BLaER1 treated with 17β-estradiol and CSF1 and Interleukin-3, amounts not matched to agents 10 nM and 100 nM (cell line): ENCODE results near the gene MTG2.

Experiments used
- H3K27ac ChIP-seq, 11 experiments: shearing (Covaris generic); formaldehyde crosslinking; 2 replicates each; pipeline ENCODE4 v1.8.1; 2022
- H3K27me3 ChIP-seq, 11 experiments: shearing (Covaris generic); formaldehyde crosslinking; 2 replicates each; pipeline ENCODE4 v1.8.1; 2022
- H3K36me3 ChIP-seq, 11 experiments: shearing (Covaris generic); formaldehyde crosslinking; 2 replicates each; pipeline ENCODE4 v1.8.1; 2022
- H3K4me1 ChIP-seq, 10 experiments: shearing (Covaris generic); formaldehyde crosslinking; 2 replicates each; pipeline ENCODE4 v1.8.1; 2022
- H3K4me2 ChIP-seq, 11 experiments: shearing (Covaris generic); formaldehyde crosslinking; 2 replicates each; pipeline ENCODE4 v1.8.1; 2022
- H3K4me3 ChIP-seq, 10 experiments: shearing (Covaris generic); formaldehyde crosslinking; 2 replicates each; pipeline ENCODE4 v1.8.1; 2022
- H3K9ac ChIP-seq, 11 experiments: shearing (Covaris generic); formaldehyde crosslinking; 2 replicates each; pipeline ENCODE4 v1.8.1; 2022
- H3K9me3 ChIP-seq, 11 experiments: shearing (Covaris generic); formaldehyde crosslinking; replicated peaks in 1 of 11; 2 replicates each; pipeline ENCODE4 v1.8.1; 2022
- H4K20me1 ChIP-seq, 11 experiments: shearing (Covaris generic); formaldehyde crosslinking; 2 replicates each; pipeline ENCODE4 v1.8.1; 2022
- Cebpa-rat ChIP-seq, 11 experiments: shearing (Covaris generic); IDR thresholded peaks; 2 replicates each; pipeline ENCODE4 v1.8.1; 2022

The MTG2 gene

DNA sequence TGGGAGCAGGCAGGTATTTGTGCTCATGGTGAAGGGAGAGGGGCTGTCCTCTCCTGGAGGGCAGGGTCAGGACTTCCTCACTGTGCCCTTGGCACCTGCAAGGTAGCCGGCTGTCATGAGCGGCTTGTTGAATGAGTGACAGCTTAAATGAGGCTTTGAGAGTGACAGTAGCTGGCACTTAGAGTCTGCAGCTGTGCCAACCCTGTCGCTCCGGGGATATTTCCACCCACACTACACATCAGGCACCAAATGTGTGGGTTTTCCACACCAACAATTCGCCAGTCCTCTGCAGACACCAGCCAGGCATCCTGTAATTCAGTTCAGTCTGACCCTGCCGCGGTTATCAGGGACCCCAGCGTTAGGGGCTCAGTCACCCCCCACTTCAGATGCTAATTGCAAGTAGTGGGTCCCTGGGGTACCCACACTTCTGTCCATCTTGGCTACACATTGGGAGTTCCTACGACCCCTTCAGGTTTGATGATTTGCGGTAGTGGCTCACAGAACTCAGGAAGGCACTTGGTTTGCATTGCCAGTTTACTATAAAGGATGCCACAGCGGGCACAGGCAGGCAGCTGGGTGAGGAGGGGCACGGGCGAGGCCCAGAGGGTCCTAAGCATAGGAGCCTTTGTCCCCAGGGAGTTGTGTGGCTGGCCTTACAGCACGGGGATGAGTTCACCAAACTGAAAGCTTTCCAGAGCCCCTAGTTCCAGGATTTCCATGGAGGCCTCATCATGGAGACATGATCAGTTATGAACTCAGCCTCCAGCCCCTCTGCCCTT, 9.1 kb downstream of the MTG2 start:
- Histone ChIP-seq H3K4me2 (peak overlapping the region in 10 of 11 experiments; percentile 7 to 82 (median 72); a peak in 19 of 22 replicates), H3K27ac (peak overlapping the region in 3 of 11 experiments; percentile 7 to 41 (median 14); a peak in 3 of 22 replicates), H3K27me3 (no peaks in the 10 kb centered on the region), H3K4me1 (peaks cover 25 to 77% (median 66%) of the 10 kb centered on the region in 10 experiments), H3K36me3 (peaks cover 17 to 60% (median 40%) of the 10 kb centered on the region in 11 experiments; a peak in 21 of 22 replicates), H3K4me3 (no peak overlapping the region), H4K20me1 (peaks cover 41 to 95% (median 86%) of the 10 kb centered on the region in 11 experiments), H3K9ac (peak overlapping the region in 9 of 11 experiments; percentile 6 to 32 (median 12); a peak in 13 of 22 replicates), H3K9me3 (no peaks in the 10 kb centered on the region)
- TF ChIP-seq Cebpa-rat (IDR thresholded peaks at IDR 0.05) = no peak

- Histone ChIP-seq H3K4me2 (peak overlapping the region in 9 of 11 experiments; percentile 43 to 82 (median 72); a peak in 17 of 22 replicates), H4K20me1 (peaks cover 41 to 89% (median 79%) of the 10 kb centered on the region in 11 experiments), H3K9me3 (no peaks in the 10 kb centered on the region), H3K4me3 (no peak overlapping the region), H3K27ac (peak overlapping the region in 3 of 11 experiments; percentile 7 to 41 (median 14); a peak in 2 of 22 replicates), H3K9ac (peak overlapping the region in 9 of 11 experiments; percentile 1 to 24 (median 11); a peak in 10 of 22 replicates), H3K27me3 (no peaks in the 10 kb centered on the region), H3K4me1 (peaks cover 19 to 77% (median 67%) of the 10 kb centered on the region in 10 experiments), H3K36me3 (peaks cover 19 to 66% (median 47%) of the 10 kb centered on the region in 11 experiments)
- TF ChIP-seq Cebpa-rat (IDR thresholded peaks at IDR 0.05) = no peak
These were observed 9.8 kb downstream of the MTG2 start for GRCh38 chr20:62192635-62193034.

DNA sequence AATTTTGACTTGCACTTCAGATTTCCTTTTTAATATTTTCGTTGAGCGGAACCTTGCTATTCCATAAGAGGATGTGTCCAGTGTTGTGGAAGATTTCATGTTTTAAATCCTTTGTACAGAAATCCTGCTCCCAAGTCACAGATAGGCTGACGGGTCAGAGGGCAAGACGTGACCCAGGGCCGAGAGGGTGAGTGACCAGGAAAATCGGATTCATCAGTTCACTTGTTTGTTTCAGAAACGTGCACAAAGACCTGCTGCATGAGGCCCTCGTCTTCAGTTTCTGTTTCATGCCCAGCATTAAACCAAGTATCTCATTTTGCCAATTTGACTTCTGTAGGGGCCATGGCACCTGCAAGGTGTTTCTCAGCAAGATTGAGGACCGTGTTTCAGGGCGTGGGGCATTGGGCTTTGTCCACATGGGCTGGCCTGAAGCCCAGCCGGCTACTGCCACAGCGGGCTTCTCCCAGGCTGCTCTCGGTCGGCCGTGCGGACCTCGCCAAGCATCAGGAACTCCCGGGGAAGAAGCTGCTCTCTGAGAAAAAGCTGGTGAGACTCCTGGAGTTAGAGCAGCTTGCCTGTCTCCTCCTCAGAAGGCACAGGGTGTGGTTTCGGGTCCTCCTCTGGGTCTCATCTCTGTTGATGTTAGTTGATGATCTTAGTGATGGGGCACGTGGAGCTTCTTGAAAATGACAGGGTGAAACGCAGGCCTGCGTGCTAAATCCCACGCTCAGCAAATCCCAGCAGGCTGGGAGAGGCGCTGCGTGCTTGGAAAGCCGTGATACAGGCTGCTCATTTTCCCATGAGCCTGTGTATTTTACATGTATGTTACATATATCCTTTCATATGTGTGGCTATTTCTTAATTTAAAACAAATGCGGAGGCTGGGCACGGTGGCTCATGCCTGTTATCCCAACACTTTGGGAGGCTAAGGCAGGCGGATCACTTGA, 10.5 kb downstream of the MTG2 start:
- no peak overlapping the region for H3K4me3 ChIP-seq
- peak overlapping the region in 1 of 11 experiments; percentile 8; a peak in 1 of 22 replicates for H3K27ac ChIP-seq
- peaks cover 14 to 80% (median 68%) of the 10 kb centered on the region in 10 experiments for H3K4me1 ChIP-seq
- H3K9me3 ChIP-seq = no peaks in the 10 kb centered on the region
- H3K4me2 ChIP-seq = peak overlapping the region in 6 of 11 experiments; percentile 71 to 82 (median 74); a peak in 9 of 22 replicates
- peak overlapping the region in 3 of 11 experiments; percentile 2 to 18 (median 15); a peak in 4 of 22 replicates for H3K9ac ChIP-seq
- H3K27me3 ChIP-seq = no peaks in the 10 kb centered on the region
- peaks cover 41 to 84% (median 72%) of the 10 kb centered on the region in 11 experiments for H4K20me1 ChIP-seq
- H3K36me3 ChIP-seq = peaks cover 26 to 73% (median 54%) of the 10 kb centered on the region in 11 experiments
- TF ChIP-seq Cebpa-rat (IDR thresholded peaks at IDR 0.05) = no peak

DNA sequence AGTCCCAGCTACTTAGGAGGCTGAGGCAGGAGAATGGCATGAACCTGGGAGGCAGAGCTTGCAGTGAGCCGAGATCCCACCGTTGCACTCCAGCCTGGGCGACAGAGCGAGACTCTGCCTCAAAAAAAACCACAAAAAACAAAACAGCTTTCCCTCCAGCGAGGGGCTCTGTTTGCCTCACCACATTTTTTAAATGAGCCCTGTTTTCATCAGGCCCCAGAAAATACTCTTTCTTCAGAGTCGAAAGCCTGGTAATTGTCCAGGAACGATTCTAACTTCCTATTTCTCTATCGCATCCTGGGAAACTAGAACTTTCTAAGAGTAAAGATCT, 12.2 kb downstream of the MTG2 start:
- Histone ChIP-seq H4K20me1 (peaks cover 37 to 74% (median 62%) of the 10 kb centered on the region in 11 experiments), H3K27me3 (no peaks in the 10 kb centered on the region), H3K36me3 (peaks cover 29 to 76% (median 52%) of the 10 kb centered on the region in 11 experiments), H3K4me3 (no peak overlapping the region), H3K4me1 (peaks cover 14 to 92% (median 72%) of the 10 kb centered on the region in 10 experiments), H3K9ac (peak overlapping the region in 9 of 11 experiments; percentile 6 to 58 (median 33); a peak in 12 of 22 replicates), H3K4me2 (peak overlapping the region; percentile 66 to 92 (median 78)), H3K27ac (peak overlapping the region in 5 of 11 experiments; percentile 23 to 52 (median 33); a peak in 7 of 22 replicates), H3K9me3 (no peaks in the 10 kb centered on the region)
- no peak for TF ChIP-seq Cebpa-rat (IDR thresholded peaks at IDR 0.05)

DNA sequence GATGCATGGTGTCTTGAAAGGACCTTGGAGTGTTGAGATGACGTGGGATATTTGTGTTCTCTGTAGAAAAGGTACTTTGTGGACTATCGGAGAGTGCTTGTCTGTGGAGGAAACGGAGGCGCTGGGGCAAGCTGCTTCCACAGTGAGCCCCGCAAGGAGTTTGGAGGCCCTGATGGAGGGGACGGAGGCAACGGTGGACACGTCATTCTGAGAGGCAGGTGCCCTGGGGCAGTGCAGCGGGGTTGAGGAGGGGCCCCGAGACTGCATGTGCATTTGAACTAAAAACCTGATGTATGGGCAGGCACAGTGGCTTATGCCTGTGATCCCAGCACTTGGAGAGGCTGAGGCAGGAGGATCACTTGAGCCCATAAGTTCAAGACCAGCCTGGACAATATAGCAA, 12.9 kb downstream of the MTG2 start:
- Histone ChIP-seq H3K27me3 (no peaks in the 10 kb centered on the region), H4K20me1 (peaks cover 35 to 73% (median 55%) of the 10 kb centered on the region in 11 experiments), H3K9me3 (no peaks in the 10 kb centered on the region), H3K36me3 (peaks cover 30 to 76% (median 52%) of the 10 kb centered on the region in 11 experiments), H3K27ac (peak overlapping the region in 4 of 11 experiments; percentile 2 to 52 (median 38); a peak in 4 of 22 replicates), H3K4me3 (no peak overlapping the region), H3K9ac (peak overlapping the region in 2 of 11 experiments; percentile 22 to 28; a peak in 2 of 22 replicates), H3K4me2 (peak overlapping the region in 8 of 11 experiments; percentile 67 to 92 (median 80); a peak in 16 of 22 replicates), H3K4me1 (peaks cover 21 to 95% (median 75%) of the 10 kb centered on the region in 10 experiments)
- TF ChIP-seq Cebpa-rat (IDR thresholded peaks at IDR 0.05) = no peak

- Histone ChIP-seq H3K4me2 (peak overlapping the region in 7 of 11 experiments; percentile 67 to 92 (median 81); a peak in 11 of 22 replicates), H3K4me1 (peaks cover 26 to 95% (median 75%) of the 10 kb centered on the region in 10 experiments), H3K9ac (no peak overlapping the region), H4K20me1 (peaks cover 35 to 73% (median 53%) of the 10 kb centered on the region in 11 experiments; a peak in 20 of 22 replicates), H3K27me3 (no peaks in the 10 kb centered on the region), H3K9me3 (no peaks in the 10 kb centered on the region), H3K4me3 (no peak overlapping the region), H3K36me3 (peaks cover 32 to 75% (median 54%) of the 10 kb centered on the region in 11 experiments), H3K27ac (no peak overlapping the region)
- TF ChIP-seq Cebpa-rat (IDR thresholded peaks at IDR 0.05) = no peak
These were observed 13.5 kb downstream of the MTG2 start for GRCh38 chr20:62196286-62196685.

- H4K20me1 ChIP-seq = peaks cover 33 to 73% (median 53%) of the 10 kb centered on the region in 11 experiments; a peak in 21 of 22 replicates
- no peaks in the 10 kb centered on the region for H3K27me3 ChIP-seq
- peak overlapping the region in 5 of 11 experiments; percentile 11 to 81 (median 42); a peak in 8 of 22 replicates for H3K4me2 ChIP-seq
- 0 out of 22 replicates have a peak overlapping the region, but pooled peaks of 1 of the 11 experiments have one; percentile 40 for H3K27ac ChIP-seq
- H3K9me3 ChIP-seq = no peaks in the 10 kb centered on the region
- peaks cover 32 to 71% (median 54%) of the 10 kb centered on the region in 11 experiments for H3K36me3 ChIP-seq
- H3K4me3 ChIP-seq = no peak overlapping the region
- no peak for TF ChIP-seq Cebpa-rat (IDR thresholded peaks at IDR 0.05)
- H3K4me1 ChIP-seq = peaks cover 36 to 95% (median 75%) of the 10 kb centered on the region in 10 experiments
- H3K9ac ChIP-seq = peak overlapping the region in 1 of 11 experiments; percentile 38; a peak in 2 of 22 replicates
These were observed 14.5 kb downstream of the MTG2 start for GRCh38 chr20:62197311-62197710.

DNA sequence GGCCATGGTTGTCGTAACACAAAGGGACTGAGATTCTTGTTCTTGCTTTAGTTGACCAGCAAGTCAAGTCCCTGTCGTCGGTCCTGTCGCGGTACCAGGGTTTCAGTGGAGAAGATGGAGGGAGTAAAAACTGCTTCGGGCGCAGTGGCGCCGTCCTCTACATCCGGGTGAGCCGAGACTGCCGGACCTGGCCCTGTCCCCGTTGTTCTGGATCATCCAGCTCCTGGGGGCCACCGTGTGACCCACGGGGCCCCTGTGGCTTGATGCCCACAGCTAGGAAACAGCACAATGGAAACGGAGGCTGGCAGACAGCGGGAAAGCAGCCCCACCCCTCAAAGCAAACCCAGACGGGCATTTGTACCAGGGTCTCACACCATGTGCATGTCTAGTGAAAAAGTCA, 15.0 kb downstream of the MTG2 start:
- Histone ChIP-seq H3K27ac (peak overlapping the region in 1 of 11 experiments; percentile 40; a peak in 1 of 22 replicates), H4K20me1 (peaks cover 31 to 73% (median 51%) of the 10 kb centered on the region in 11 experiments; a peak in 21 of 22 replicates), H3K9ac (no peak overlapping the region), H3K27me3 (no peaks in the 10 kb centered on the region), H3K4me1 (peaks cover 41 to 95% (median 75%) of the 10 kb centered on the region in 10 experiments), H3K4me3 (no peak overlapping the region), H3K9me3 (no peaks in the 10 kb centered on the region), H3K36me3 (peaks cover 32 to 66% (median 49%) of the 10 kb centered on the region in 11 experiments), H3K4me2 (peak overlapping the region in 3 of 11 experiments; percentile 14 to 81 (median 54); a peak in 3 of 22 replicates)
- no peak for TF ChIP-seq Cebpa-rat (IDR thresholded peaks at IDR 0.05)
